ENCODE results near the gene NRIP3.
"Not testable (repeated sequence)": the region's sequence is repeated elsewhere in the genome, so short reads cannot be mapped to it uniquely, and the experiment has no call there.

GRCh38 chr11:8935789-8936188 lies 68.0 kb downstream of the NRIP3 start:
- TF ChIP-seq CTCF (IDR thresholded peaks at IDR 0.05; ENCODE audit: low read depth, low read length); POLR2A (IDR thresholded peaks at IDR 0.05; ENCODE audit: extremely low read depth, insufficient read length); MYC (IDR thresholded peaks at IDR 0.05; ENCODE audit: low read depth, low read length): not testable (repeated sequence)

Measured in NB4 (cell line).